Measurements from ENCODE around the gene MMP24OS.

The MMP24OS gene

GRCh38 chr20:35297155-35297554 lies 19.2 kb upstream of the MMP24OS start:
- Histone ChIP-seq H3K4me2 (no peak overlapping the region), H2AFZ (ENCODE audit: low read depth) (no peak overlapping the region), H3K9ac (no peak overlapping the region)

DNA sequence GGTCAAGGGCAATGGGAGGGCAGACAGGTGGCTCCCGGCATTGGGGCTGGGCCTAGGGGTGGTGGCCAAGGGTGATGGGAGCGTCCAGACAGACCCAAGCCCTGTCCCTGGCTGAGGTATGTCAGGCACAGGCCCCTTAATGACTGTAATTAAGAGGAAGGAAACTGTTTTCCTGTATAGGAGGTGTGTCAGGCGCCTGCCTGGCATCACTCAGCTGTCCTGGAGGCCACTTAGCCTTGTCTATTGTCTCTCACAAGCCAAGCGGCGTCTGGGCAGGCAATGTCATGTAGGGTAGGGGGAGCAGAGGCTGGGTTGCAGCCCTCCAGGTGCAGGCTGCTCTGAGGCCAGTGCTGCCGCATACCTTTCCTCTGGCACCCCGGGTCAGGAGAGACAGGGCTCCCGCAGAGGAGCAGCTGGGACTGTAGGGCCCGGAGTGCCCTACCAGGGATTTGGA lies 18.2 kb upstream of the MMP24OS start:
- Histone ChIP-seq H3K4me3 (IDR thresholded peaks at IDR 0.05; ENCODE audit: insufficient read depth, low read depth, low read length) (no peak overlapping the region), H4K20me1 (ENCODE audit: insufficient read depth) (no peaks in the 10 kb centered on the region), H3K36me3 (ENCODE audit: insufficient read depth) (no peaks in the 10 kb centered on the region), H2AFZ (ENCODE audit: low read depth) (no peak overlapping the region), H3K4me1 (ENCODE audit: low read depth, poor library complexity, severe bottlenecking) (no peaks in the 10 kb centered on the region), H3K79me2 (ENCODE audit: insufficient read depth, low read depth) (no peaks in the 10 kb centered on the region), H3K9ac (no peak overlapping the region), H3K4me2 (no peak overlapping the region), H3K27me3 (ENCODE audit: insufficient read depth, low read depth) (no peaks in the 10 kb centered on the region; the same call in 1 of the 2 replicates), H3K27ac (no peak overlapping the region)
- TF ChIP-seq, protein P1, sequence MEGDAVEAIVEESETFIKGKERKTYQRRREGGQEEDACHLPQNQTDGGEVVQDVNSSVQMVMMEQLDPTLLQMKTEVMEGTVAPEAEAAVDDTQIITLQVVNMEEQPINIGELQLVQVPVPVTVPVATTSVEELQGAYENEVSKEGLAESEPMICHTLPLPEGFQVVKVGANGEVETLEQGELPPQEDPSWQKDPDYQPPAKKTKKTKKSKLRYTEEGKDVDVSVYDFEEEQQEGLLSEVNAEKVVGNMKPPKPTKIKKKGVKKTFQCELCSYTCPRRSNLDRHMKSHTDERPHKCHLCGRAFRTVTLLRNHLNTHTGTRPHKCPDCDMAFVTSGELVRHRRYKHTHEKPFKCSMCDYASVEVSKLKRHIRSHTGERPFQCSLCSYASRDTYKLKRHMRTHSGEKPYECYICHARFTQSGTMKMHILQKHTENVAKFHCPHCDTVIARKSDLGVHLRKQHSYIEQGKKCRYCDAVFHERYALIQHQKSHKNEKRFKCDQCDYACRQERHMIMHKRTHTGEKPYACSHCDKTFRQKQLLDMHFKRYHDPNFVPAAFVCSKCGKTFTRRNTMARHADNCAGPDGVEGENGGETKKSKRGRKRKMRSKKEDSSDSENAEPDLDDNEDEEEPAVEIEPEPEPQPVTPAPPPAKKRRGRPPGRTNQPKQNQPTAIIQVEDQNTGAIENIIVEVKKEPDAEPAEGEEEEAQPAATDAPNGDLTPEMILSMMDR (conservative IDR thresholded peaks at IDR 0.05; ENCODE audit: low read depth, low read length): no peak

More at GRCh38 chr20:35297155-35297554, 19.2 kb upstream of the MMP24OS start:
- no peaks in the 10 kb centered on the region for H4K20me1 ChIP-seq (ENCODE audit: insufficient read depth)
- TF ChIP-seq, protein P1 (conservative IDR thresholded peaks at IDR 0.05; ENCODE audit: low read depth, low read length): no peak
- no peak overlapping the region for H3K27ac ChIP-seq
- no peaks in the 10 kb centered on the region for H3K79me2 ChIP-seq (ENCODE audit: insufficient read depth, low read depth)
- no peaks in the 10 kb centered on the region for H3K4me1 ChIP-seq (ENCODE audit: low read depth, poor library complexity, severe bottlenecking)
- H3K4me3 ChIP-seq (IDR thresholded peaks at IDR 0.05; ENCODE audit: insufficient read depth, low read depth, low read length): no peak overlapping the region
- H3K27me3 ChIP-seq (ENCODE audit: insufficient read depth, low read depth): no peaks in the 10 kb centered on the region; the same call in 1 of the 2 replicates
- no peaks in the 10 kb centered on the region for H3K36me3 ChIP-seq (ENCODE audit: insufficient read depth)

DNA sequence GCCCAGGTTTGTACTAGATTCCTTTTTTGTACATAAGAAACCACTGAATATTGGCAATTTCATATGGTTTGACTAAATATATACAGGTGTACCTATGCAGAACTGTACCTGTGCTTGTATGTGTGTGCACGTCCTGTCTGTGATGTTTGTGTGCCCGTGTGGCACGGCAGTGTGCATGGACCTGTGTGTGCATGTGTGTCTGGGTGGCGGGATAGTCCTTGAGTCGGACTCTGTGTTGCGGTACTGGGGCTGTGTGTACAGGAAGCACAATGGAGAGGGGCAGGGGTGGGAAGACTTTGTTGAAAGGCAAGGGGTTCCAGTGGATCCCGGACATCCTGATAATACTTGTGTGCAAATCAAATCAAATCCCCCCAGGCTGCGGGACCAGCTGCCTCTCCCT lies 17.8 kb upstream of the MMP24OS start:
- Histone ChIP-seq H4K20me1 (ENCODE audit: insufficient read depth) (no peaks in the 10 kb centered on the region), H3K36me3 (ENCODE audit: insufficient read depth) (no peaks in the 10 kb centered on the region), H3K27ac (no peak overlapping the region), H2AFZ (ENCODE audit: low read depth) (no peak overlapping the region), H3K4me3 (IDR thresholded peaks at IDR 0.05; ENCODE audit: insufficient read depth, low read depth, low read length) (no peak overlapping the region), H3K4me2 (no peak overlapping the region), H3K27me3 (ENCODE audit: insufficient read depth, low read depth) (no peaks in the 10 kb centered on the region; the same call in 1 of the 2 replicates), H3K79me2 (ENCODE audit: insufficient read depth, low read depth) (no peaks in the 10 kb centered on the region), H3K9ac (no peak overlapping the region), H3K4me1 (ENCODE audit: low read depth, poor library complexity, severe bottlenecking) (no peaks in the 10 kb centered on the region)
- TF ChIP-seq, protein P1 (conservative IDR thresholded peaks at IDR 0.05; ENCODE audit: low read depth, low read length): no peak

DNA sequence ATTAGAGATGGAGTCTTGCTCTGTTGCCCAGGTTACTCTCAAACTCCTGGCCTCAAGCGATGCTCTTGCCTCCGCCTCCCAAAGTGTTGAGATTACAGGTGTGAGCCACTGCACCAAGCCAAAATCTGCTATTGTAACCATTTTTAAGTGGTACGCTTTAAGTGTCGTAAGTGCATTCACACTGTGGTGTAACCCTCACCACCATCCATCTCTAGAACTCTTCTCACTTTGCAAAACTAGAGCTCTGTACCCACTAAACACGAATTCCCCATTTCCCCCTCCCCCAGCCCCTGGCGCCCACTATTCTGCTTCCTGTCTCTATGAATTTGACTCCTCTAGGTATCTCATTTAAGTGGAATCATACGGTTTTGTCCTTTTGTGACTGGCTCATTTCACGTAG lies 17.1 kb upstream of the MMP24OS start:
- no peak overlapping the region for H2AFZ ChIP-seq (ENCODE audit: low read depth)
- H3K27ac ChIP-seq: no peak overlapping the region
- H3K36me3 ChIP-seq (ENCODE audit: insufficient read depth): no peaks in the 10 kb centered on the region
- no peaks in the 10 kb centered on the region for H3K79me2 ChIP-seq (ENCODE audit: insufficient read depth, low read depth)
- TF ChIP-seq, protein P1 (conservative IDR thresholded peaks at IDR 0.05; ENCODE audit: low read depth, low read length): no peak
- no peak overlapping the region for H3K4me2 ChIP-seq
- H3K4me1 ChIP-seq (ENCODE audit: low read depth, poor library complexity, severe bottlenecking): no peaks in the 10 kb centered on the region
- H3K4me3 ChIP-seq (IDR thresholded peaks at IDR 0.05; ENCODE audit: insufficient read depth, low read depth, low read length): no peak overlapping the region
- no peaks in the 10 kb centered on the region for H4K20me1 ChIP-seq (ENCODE audit: insufficient read depth)
- H3K27me3 ChIP-seq (ENCODE audit: insufficient read depth, low read depth): peaks cover 3% of the 10 kb centered on the region; the same call in 1 of the 2 replicates
- no peak overlapping the region for H3K9ac ChIP-seq

Measured in KMS-11 (cell line).